ENCODE data around the gene ABO.
"Not testable (repeated sequence)": the region's sequence is repeated elsewhere in the genome, so short reads cannot be mapped to it uniquely, and the experiment has no call there.

ABO gene

GRCh38 chr9:133225171-133226011 is 49.6 kb downstream of the ABO start:
- no peak for DNase-seq (ENCODE audit: low read depth in 2 of 2)

- DNase-seq (ENCODE audit: low read depth in 2 of 2) = no peak
Measured at GRCh38 chr9:133224762-133225161, 50.2 kb downstream of the ABO start.

- DNase-seq (ENCODE audit: low read depth in 2 of 2) = not testable (repeated sequence)
Measured at GRCh38 chr9:133223159-133223756, 51.7 kb downstream of the ABO start.

- not testable (repeated sequence) for DNase-seq (ENCODE audit: low read depth in 2 of 2)
Measured at GRCh38 chr9:133221994-133222393, 53.0 kb downstream of the ABO start.

GRCh38 chr9:133221177-133221809 is 53.7 kb downstream of the ABO start:
- no peak for DNase-seq (ENCODE audit: low read depth in 2 of 2)

GRCh38 chr9:133218049-133218975 is 56.7 kb downstream of the ABO start:
- DNase-seq (ENCODE audit: low read depth in 2 of 2) = not testable (repeated sequence)

- not testable (repeated sequence) for DNase-seq (ENCODE audit: low read depth in 2 of 2)
Measured at GRCh38 chr9:133217333-133217988, 57.5 kb downstream of the ABO start.

- not testable (repeated sequence) for DNase-seq (ENCODE audit: low read depth in 2 of 2)
Measured at GRCh38 chr9:133214276-133214675, 60.7 kb downstream of the ABO start.

- DNase-seq (ENCODE audit: low read depth in 2 of 2) = no peak
Measured at GRCh38 chr9:133210609-133211008, 64.4 kb downstream of the ABO start.

GRCh38 chr9:133210202-133210532 is 64.8 kb downstream of the ABO start:
- DNase-seq (ENCODE audit: low read depth in 2 of 2) = no peak

GRCh38 chr9:133209327-133210201 is 65.4 kb downstream of the ABO start:
- not testable (repeated sequence) for DNase-seq (ENCODE audit: low read depth in 2 of 2)

GRCh38 chr9:133208880-133209300 is 66.1 kb downstream of the ABO start, which contains the start of gene OBP2B:
Gene OBP2B, minus strand, starts transcription at chr9:133209250. Its CDS starts 51 bp downstream, at chr9:133209199.
- DNase-seq (ENCODE audit: low read depth in 2 of 2) = not testable (repeated sequence)

- not testable (repeated sequence) for DNase-seq (ENCODE audit: low read depth in 2 of 2)
Measured at GRCh38 chr9:133208171-133208879, 66.7 kb downstream of the ABO start.

GRCh38 chr9:133207540-133208170 is 67.3 kb downstream of the ABO start:
- no peak for DNase-seq (ENCODE audit: low read depth in 2 of 2)

GRCh38 chr9:133207021-133207531 is 67.9 kb downstream of the ABO start:
- no peak for DNase-seq (ENCODE audit: low read depth in 2 of 2)

GRCh38 chr9:133205996-133206931 is 68.7 kb downstream of the ABO start:
- DNase-seq (ENCODE audit: low read depth in 2 of 2) = no peak

- not testable (repeated sequence) for DNase-seq (ENCODE audit: low read depth in 2 of 2)
Measured at GRCh38 chr9:133205481-133205887, 69.5 kb downstream of the ABO start.
